ENCODE results near the gene ZIC4.

ZIC4 gene

DNA sequence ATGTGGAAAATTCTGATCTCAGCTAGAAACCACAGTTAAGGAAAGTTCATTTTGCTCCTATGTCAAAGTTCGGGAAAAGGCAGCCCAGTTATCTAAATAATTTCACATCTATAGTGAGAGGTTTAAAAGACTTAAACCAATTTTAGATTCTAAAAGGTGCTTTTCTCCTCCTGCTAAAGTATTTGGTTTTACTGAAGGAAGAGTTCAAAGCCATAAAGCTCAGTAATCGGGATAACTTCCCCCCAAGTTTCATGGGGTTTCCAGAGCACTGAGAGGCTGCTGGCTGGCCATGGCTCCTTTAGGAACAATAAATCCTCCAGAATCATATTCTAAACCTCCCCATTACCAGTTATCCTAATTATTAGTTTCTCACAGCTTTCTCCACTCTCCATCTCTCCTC is 38.2 kb downstream of the ZIC4 start:
- no peak for DNase-seq

DNA sequence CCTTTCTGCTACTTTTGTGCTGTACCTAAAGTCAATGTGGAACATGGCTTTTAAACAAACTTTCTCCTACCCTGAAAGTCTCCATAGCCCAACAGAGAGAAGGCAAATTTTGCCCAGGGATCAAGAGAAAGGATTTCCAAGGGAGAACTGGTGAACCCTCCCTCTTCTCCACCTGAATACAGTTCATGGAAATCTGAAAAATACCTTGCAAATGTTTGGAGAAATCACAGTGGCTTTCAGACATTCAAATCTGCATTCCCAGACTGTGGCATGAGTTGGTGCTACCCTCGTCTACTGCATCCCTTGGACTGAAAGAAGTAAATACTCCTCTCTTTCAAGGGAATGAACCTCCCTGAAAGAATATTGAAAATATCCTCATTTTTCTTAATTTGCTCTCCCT is 38.7 kb downstream of the ZIC4 start:
- DNase-seq: no peak

DNA sequence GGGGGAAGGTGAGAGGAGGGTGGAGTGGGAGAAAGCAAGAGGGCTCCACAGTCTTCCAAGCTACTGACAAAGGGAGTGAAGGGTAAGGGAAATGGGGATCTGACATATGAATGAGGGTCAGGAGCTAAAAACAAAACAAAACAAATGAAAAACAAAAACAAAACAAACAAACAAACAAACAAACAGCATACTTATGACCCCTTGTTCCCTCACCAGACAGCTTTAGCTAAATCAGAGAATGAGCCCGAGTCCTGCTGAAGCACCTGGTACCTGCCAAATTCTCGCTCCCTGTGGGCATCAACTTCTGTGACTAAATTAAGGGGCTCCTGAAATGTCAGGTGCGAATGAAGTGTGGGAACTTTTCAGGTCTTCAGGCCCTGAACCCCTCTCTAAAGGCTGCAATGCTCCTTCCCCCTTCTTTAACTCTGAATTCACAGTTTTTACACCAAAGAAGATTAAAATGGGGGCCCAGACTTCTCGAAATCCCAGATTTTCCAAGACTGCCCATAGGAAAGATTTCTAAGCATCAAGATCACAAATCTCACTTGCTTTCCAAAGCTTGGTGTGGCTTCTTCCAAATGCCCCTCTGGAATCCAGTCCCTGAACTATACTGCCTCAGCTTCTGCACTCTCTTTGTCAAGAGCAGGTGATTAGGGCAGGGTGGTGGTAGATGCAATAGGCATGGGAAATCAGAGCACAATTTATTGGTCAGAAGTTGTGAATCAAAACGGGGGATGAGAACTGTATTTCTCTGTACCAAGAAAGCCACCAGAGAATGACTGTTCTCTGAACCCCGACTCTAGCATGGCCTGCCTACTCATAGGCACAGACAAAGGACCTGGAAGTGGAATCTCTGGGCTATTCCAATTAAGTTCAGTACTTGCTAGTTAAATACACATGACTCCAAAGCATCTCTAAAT is 40.9 kb downstream of the ZIC4 start:
- no peak for DNase-seq

DNA sequence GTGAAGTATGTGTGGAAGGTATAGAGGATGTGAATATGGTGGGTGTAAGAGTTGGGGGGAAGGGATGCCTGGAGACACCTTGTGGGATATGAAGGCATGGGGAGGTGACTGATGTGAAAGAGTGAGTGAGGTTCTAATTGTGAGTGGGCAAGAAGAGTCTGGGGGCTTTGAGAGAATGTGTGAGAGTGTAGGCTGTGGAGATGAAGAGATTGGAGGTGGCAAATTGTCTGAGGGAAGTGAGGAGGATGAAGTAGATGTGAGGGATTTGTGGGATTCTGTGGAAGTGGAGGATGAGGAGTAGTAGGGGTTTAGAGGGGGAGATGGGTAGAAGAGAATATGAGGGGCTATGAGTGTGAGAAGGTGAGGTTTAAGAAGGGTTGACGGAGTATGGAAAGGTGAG is 41.6 kb downstream of the ZIC4 start:
- DNase-seq: no peak

DNA sequence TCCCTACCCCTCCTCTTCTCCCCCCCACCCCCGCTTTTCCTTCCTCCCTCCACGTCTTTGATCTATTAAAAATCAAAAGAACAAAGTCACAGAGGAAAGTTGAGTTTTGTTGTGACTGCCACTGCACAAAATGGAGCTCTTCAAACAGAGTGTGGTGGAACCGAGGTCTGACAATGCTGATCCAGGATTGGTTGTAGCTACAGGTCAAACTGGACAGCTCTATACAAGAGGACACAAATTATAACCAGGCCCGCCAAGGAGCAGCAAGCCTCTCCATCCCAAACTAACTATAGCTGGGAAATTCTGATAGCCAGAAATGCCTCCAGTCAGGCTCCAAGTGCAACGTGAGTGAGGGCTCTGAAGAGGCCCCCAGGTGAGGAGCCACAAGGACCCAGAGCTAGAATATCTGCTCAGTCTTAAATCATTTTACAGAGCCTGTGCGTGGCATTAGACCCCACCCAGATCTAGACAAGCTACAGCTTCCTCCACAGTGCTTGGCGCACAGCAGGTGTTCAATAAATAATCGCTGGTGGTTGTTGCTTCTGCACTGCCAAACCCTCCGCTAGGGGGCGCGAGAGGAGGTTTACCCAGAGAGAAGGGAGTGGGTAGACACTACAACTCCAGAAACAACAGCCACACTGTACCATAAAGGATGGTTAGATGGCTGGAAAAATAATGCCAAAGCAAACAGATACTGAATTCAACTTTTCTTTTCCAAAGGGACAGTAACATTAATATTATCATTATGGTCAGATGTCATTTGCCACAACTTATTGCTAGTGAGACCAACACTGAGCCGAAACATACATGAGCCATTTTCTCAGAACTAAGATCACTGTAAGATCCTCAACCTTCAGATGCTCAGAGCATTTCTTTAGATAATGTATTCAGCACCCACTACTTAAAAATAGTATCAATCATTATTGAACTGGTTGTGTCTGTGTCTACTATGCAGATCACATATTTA is 44.6 kb downstream of the ZIC4 start:
- DNase-seq: no peak

DNA sequence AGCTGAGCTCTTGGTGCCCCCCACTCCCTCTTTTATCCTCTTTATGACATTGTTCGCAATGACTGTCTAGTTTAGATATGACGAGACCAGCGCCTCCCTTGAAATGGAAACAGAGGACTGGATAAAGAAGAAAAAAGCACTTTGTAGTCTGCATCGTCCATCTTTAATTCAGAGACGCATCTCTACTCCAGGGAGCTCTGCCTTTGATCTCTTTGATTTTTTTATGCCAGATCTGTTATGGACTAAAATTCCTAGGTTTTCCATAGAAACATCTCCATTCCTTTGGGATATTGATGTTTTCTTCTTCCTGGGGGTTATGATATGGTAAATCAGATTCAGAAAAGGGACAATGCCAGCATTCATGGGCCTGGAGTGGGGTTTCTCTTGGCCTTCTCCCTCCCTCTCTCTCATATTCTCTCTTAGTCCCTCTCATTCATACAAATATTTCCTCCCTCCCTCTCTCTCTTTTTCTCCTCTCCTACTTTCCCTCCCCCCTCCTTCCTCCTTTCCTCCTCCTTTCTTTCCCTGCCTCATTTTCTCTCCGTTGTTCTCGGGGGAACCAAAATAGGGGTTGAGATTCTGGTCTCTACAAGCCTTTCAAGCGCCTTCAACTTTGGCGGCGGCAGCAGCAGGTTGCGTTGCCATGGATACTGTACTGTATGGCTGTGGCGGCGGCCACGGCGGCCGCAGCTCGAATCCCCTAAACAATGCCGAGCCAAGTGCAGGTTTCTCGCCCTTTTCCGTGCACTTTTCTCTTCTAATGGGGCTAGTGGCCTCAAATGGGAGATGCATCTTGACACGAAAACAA is 45.5 kb downstream of the ZIC4 start:
- DNase-seq: no peak

DNA sequence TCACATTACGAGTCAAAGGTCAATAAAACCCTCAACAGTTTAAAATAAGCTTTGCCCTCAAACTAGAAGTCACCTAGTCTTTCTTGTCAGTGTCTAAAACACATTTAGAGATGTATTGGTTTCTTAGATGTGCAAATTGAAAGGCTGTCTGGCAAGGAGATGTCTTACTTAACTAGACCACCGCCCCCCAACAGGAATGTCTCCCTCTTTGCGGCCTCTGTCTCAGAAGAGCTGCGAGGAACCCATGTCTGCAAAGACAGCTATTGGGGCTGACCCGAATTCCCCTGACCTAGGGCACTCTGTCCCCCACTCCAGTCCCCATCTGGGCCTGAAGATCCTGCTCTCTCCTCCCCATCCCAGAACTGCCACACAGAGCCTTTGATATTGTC is 46.3 kb downstream of the ZIC4 start:
- no peak for DNase-seq

DNA sequence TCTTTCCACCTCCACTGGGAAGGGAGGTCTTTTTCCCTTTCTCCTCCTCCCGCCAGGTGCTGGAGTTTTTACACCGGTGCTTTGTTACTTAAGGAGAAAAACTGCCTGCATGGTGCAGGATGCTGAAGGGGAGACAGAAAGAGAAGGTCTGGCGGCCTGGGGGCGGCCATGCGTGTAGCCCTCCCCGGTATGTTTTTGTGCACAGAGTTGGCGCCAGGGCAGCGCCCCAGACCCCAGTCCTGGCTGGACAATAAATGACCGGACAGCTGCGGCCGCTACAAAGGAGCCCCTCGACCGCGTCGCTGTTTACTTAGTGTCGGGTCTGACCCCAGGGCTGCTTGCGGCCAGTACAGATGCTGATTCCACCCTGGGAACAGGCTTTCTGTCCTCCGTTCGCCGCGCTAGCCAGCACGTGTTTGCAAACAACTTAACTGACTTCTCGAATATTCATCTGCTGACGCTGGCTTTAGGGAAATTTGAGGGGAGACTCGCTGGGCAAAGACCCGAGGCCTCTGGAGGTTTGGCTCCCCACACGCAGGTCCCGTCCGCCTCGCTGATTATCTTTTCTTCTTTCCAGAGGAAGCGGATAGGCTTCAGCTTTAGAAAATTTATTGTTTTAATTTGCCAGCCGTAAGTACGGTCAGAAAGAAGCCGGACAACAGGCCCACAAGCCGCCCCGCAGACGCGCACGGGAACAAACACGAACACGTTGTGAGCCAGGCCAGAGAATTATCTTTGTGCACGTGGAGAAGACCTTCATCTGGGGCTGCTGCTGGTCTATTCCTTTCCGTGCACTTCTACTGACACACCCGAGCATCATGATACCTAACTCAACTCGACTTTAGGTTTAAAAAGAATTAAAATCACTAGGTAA is 46.9 kb downstream of the ZIC4 start:
- DNase-seq: no peak

DNA sequence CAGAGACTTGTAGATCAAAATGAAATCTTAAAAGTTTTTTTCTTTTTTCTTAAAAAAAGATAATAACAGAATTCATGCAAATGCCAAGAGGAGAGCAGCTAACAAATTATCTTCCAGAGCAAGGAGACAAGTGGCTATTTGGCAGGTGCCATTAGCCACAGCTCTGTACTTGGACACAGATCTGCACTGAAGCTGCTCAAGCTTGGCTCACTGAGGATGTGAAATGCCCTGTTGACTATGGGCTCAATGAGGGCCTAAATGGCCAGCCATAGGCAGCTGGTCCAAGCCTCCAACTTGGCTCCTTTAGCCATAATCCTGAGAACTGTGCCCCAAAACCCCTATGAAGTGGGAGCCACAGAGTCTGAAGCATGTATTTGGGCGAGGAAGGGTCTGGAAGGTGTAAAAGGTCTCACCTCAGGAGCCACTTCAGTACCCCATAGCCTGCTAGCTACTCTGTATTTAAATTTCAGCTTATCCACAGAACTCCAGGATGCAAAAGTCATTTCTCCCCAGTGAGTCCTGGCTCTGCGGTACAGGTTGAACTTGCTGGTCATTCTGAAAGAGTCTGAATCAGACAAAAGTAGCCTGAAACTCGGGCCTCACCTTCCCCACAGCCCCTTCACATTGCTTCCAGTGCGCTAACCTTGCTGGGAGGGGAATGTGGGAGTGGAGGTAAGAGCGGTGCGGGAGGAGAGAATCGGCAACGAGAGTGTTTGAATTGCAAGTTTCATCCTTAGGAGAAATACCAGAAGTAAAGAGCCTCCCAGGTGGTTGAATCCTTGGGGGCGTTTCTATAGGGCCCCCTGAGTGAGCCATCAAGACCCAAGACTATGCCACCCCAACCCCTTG is 48.0 kb downstream of the ZIC4 start:
- no peak for DNase-seq

DNA sequence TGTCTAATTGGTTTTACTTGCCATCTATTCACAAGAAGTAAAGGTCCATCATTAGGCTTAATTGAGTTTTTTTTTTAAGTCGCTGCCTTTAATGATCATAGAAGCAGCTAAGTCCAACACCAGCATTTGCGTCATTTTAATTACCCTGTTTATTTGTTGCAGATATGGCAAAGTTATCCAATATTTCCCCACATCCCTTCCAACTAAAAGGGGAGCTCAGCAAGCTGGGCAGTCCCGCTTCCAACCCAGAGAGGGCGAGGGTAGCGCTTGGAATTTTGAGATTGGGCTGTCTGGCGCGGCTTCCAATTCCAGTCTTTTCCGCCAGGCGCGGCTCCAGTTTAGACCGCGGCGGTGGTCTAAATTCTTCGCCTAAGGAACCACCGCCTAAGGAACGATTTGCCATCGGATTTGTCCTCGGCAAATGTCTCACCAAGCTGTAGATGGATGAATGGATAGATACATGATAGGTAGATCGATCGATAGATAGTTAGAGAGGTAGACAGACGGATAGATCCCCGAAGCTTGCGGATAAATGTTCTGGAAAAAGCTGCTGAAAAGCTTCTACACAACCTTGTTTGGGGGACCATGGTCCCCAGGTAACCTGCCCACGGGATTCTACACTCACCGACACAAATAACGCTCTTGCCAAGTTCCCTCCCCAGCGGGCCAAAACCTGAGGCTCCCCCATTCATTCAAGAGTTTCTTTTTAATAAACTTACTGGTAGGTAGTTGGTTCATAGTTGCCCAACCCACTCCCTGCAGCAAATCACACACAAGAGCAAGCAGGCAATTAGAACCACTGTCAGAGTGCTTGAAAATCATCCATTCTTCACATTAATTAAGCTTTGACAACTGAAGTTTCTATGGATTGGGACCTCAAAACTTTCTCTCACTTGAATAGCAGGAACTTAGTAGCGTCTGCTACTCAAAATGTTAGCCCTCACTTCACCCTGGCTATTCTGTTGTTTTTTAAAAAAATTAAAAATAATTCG is 49.1 kb downstream of the ZIC4 start:
- no peak for DNase-seq

DNA sequence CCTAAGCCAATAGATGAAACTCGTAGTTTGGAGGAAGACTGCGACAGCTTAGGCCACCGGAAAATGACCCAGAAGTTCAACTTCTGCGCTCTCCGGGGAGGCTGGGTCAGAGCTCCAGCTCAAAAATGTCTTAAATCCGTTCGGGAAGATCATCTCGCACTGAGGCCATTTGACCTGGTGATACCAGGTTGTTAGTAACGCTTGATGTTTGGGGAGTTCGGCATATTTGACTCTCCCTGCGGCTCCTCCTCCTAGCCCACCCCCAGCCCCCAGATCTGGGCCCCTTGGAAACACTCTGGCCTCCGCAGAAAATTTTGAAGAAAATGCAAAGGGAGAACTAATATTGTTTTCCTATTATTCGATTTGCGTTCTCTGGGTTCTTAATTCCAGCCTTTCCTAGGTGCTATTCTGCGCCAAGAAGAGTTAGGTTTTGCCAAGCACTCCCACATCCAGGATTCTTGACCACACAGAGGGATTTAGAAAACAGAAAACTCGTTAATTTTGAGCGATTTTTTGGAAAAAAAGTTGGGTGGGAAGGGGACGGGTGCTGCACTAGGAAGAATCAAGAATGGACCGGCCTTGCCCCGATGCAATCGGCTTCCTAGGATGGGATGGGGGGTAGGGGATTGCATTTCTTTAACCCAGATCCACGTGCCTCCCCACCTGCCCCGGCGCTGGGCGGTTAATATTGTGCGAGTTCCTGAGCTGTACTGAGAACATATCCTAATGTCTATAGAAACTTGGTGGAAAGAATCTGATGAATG is 50.0 kb downstream of the ZIC4 start:
- no peak for DNase-seq

DNA sequence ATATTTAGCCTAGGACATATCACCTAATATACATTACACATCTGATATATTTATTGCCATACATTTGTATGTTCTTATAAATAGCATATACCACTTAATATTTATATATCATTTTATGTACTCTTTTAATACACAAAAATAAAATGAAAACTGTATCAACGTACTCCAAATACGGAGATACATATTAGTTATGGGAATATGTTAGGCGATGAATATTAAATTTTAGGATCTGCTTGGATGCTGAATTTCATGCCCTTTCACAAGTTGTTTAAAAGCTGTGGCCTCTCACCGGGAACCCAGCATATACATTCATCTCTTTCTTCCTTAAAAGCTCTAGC is 50.6 kb downstream of the ZIC4 start:
- DNase-seq: no peak

DNA sequence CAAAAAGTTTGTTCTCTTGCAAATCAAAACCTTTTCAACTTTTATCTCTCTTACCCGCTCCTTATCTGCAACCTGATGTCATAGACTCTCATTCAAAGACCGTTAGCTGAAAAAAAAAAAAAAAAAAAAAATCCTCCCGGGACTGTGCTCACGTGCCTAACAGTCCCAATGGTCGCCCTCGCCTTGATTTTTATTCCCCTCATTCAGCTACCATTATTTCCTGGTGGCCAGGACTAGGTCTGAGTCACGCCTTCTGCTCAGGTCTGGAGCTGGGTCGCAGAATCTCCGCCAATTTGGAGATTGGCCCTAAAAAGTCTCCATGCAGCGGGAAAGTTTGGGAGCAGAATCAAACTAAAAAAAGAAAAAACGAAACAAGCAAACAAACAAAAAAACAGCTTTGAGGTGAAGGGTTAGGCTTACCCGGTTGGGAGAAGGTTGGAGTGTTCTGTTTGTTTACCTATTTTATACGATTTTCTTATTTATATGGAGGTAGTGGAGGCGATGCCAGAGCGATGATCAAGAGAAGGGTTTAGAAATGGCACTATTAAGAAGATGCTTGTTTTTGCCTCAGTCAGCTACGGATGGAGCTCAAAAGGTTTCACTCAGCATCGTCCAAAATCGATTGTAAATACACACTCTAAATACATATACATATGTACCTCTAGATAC is 51.1 kb downstream of the ZIC4 start:
- DNase-seq: no peak

DNA sequence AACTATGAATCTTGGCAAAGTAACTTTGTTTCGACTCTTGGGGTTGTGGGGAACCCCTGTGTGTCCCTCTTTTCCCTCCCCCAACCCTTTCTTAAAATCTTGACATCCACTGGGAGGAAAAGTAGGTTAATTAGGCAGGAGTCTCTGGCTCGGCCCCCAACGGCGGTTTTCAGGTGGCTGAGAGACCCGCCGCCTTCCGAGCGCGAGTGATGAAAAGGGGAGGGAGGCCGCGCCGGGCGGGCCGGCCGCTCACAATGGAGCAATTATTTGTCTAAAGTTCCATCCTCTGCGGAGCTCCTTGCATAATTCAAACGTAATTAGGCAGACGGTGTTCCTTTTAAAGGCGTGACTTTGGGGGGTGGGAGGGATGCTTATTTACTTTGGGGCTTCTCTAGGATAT is 51.7 kb downstream of the ZIC4 start:
- no peak for DNase-seq

DNA sequence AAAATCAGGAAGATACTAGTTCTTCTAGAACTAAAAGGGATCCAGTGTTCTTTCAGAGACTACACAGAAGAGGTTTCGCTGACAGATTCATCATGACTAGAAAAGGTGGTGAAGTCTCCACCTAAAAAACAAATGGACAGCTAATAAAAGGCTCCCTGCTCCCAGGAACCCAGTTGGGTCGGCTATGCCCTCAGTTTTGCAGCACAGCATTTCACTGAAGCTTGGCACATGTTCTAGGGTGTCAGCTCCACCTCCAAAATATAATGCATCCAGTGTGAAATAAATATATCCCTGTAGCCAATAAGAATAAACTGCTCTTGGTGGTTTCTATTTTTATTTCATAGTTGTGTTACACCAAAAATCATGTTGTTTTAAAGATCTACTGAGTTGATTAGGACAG is 55.0 kb downstream of the ZIC4 start:
- DNase-seq: no peak

DNA sequence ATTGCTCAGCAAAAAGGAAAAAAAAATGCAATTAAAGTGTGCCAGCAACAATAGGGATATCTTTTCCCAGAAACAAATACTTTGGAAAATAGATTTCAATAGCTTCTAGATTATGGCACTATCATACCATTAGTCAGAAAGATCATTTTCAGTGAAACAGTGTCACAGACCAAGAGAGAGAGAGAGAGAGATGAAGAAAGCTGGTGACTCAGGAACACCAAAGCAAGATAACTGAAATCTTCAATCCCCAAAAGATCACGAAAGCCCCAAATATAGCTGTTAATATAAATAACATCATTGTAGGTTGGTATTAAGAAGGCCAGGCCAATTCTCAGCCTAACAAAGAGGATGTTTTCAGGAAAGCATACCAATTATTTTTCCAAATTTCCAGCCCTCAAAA is 57.4 kb downstream of the ZIC4 start:
- no peak for DNase-seq

DNA sequence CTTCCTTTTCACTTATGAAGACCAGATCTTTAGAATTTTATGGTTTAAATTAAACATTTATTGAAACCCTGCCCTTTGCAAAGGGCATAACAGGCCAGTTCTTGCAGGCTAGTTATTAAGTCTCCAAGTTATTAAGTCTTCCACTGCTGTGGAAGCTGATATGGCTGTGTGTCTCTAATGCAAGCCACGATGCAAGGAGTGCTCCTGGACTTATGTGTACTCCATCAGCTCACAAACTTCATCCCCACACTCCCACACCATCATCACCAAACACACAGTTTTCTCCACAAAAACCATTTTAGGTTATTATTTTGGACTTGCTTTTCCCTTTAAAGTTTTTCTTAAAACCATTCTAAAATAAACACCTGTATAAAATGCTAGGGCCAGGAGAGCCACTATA is 62.4 kb downstream of the ZIC4 start:
- no peak for DNase-seq

DNA sequence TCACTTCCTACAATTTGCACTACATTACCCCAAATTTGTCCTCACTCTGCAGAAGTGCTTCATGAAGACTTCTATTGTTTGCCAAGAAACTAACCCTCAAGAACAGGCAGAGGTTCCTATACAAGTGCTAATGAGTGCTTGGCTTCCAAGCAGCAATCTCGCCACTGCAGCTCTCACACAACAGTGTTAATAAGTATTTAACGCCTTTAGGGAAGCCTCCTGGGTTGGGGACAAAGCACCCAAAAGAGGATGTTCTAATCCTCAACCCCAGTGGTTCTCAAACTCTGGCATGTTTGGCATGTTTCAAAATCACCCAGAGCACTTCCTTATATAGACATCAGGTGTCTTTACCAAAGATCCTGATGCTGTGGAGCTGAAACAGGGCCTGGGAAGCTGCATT is 64.6 kb downstream of the ZIC4 start:
- no peak for DNase-seq
